NCI-H446 (cell line): ENCODE results near the gene ACVR1B.

ENCODE experiments used
- DNase-seq, 2 experiments: peaks; one replicate each; lab custom pipeline; 2025; lab: John Stamatoyannopoulos, UW

Gene ACVR1B

GRCh38 chr12:51942501-51943000 is 8.9 kb upstream of the ACVR1B start:
- DNase-seq = no peak

- DNase-seq = no peak
Measured at GRCh38 chr12:51943346-51943745, 8.2 kb upstream of the ACVR1B start.

- DNase-seq = no peak
Measured at GRCh38 chr12:51944608-51945233, 6.8 kb upstream of the ACVR1B start.

- no peak for DNase-seq
Measured at GRCh38 chr12:51947246-51947996, 4.1 kb upstream of the ACVR1B start.

- no peak for DNase-seq
Measured at GRCh38 chr12:51948066-51948465, 3.4 kb upstream of the ACVR1B start.

GRCh38 chr12:51949342-51950030 is 2.0 kb upstream of the ACVR1B start:
- DNase-seq = no peak

GRCh38 chr12:51950682-51951198 is 759 bp upstream of the ACVR1B start:
- DNase-seq = no peak

GRCh38 chr12:51951843-51952722 is 584 bp downstream of the ACVR1B start:
- DNase-seq = no peak

GRCh38 chr12:51953089-51953488 is 1.6 kb downstream of the ACVR1B start:
- DNase-seq = no peak

- no peak for DNase-seq
Measured at GRCh38 chr12:51953864-51954263, 2.4 kb downstream of the ACVR1B start.

GRCh38 chr12:51954561-51955361 is 3.3 kb downstream of the ACVR1B start:
- DNase-seq = no peak

- DNase-seq = no peak
Measured at GRCh38 chr12:51955702-51956101, 4.2 kb downstream of the ACVR1B start.

GRCh38 chr12:51958542-51958941 is 7.0 kb downstream of the ACVR1B start:
- DNase-seq = no peak

GRCh38 chr12:51959211-51959610 is 7.7 kb downstream of the ACVR1B start:
- no peak for DNase-seq

- no peak for DNase-seq
Measured at GRCh38 chr12:51959921-51960320, 8.4 kb downstream of the ACVR1B start.

- DNase-seq = no peak
Measured at GRCh38 chr12:51960488-51960887, 9.0 kb downstream of the ACVR1B start.

GRCh38 chr12:51960890-51961289 is 9.4 kb downstream of the ACVR1B start:
- DNase-seq = no peak

GRCh38 chr12:51961834-51962233 is 10.3 kb downstream of the ACVR1B start:
- no peak for DNase-seq

- no peak for DNase-seq
Measured at GRCh38 chr12:51962737-51963136, 11.2 kb downstream of the ACVR1B start.

- DNase-seq = no peak
Measured at GRCh38 chr12:51963477-51963876, 12.0 kb downstream of the ACVR1B start.

- DNase-seq = no peak
Measured at GRCh38 chr12:51969643-51970042, 18.1 kb downstream of the ACVR1B start.
